Subcutaneous abdominal adipose tissue (tissue), 5 donors: ENCODE results near the gene CD79A.

ENCODE experiments used
- H3K27ac ChIP-seq: one replicate; pipeline ENCODE4 v1.7.0; 2013; ENCODE audit warnings: low read depth, mild to moderate bottlenecking, inconsistent platforms, low read length, moderate library complexity
- H3K27me3 ChIP-seq, 5 donors: one replicate each; pipeline ENCODE4 v1.7.0; 2013; ENCODE audit warnings: low read length in 5 of 5, inconsistent platforms in 1 of 5; ENCODE audit not compliant: control insufficient read depth in 5 of 5, insufficient read depth in 4 of 5
- H3K36me3 ChIP-seq, 5 donors: one replicate each; pipeline ENCODE4 v1.7.0; 2013; ENCODE audit warnings: low read length in 5 of 5; ENCODE audit not compliant: control insufficient read depth in 5 of 5, insufficient read depth in 5 of 5
- H3K4me1 ChIP-seq, 5 donors: one replicate each; pipeline ENCODE4 v1.7.0; 2013; ENCODE audit warnings: low read length in 5 of 5, mild to moderate bottlenecking in 3 of 5, moderate library complexity in 1 of 5; ENCODE audit not compliant: control insufficient read depth in 5 of 5, insufficient read depth in 5 of 5
- H3K4me3 ChIP-seq, 5 donors: one replicate each; pipeline ENCODE4 v1.7.0; 2013; ENCODE audit warnings: low read length in 5 of 5, low read depth in 1 of 5
- H3K9ac ChIP-seq, 5 donors: one replicate each; pipeline ENCODE4 v1.7.0; 2013; ENCODE audit warnings: low read length in 5 of 5, mild to moderate bottlenecking in 4 of 5, moderate library complexity in 3 of 5
- H3K9me3 ChIP-seq, 5 donors: one replicate each; pipeline ENCODE4 v1.7.0; 2013; ENCODE audit warnings: low read length in 5 of 5; ENCODE audit not compliant: control insufficient read depth in 5 of 5
- donor health status: healthy.
- donor health status: healthy.
- donor health status: healthy.
- donor health status: healthy.
- donor health status: healthy.

Gene CD79A

DNA sequence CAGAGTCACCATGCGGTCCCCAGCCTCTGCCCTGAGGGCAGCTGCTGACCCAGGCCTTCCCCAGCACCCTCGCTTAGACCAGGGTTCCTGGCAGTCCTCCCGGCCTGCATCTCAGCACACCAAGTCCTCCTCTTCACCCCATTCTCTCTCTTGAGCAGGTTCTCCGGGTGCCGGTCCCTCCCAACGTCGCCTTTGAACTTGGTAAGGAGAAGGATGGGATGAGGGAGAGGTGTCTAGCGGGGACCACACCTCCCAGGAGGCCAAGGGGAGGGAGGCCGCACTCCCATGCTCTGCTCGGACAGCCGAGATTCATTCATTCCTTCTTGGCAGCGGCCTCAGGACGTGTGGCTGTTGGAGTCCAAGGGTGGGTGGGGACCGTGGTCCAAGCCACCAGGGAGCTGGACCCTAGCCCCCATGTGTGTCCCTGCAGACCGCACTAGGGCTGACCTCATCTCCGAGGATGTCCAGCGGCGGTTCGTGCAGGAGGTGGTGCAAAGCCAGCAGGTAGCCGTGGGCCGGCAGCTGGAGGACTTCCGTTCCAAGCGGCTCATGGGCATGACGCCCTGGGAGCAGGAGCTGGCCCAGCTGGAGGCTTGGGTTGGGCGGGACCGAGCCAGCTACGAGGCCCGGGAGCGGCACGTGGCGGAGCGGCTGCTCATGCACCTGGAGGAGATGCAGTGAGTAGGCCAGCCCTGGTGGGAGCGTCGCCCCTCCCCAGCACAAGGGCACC lies 15.3 kb downstream of the CD79A start:
- peaks cover 0 to 7% (median 2%) of the 10 kb centered on the region in 5 donors for H3K4me1 ChIP-seq
- no peak overlapping the region for H3K9ac ChIP-seq
- no peaks in the 10 kb centered on the region for H3K27me3 ChIP-seq
- peaks cover 0 to 84% (median 56%) of the 10 kb centered on the region in 5 donors for H3K36me3 ChIP-seq
- no peaks in the 10 kb centered on the region for H3K9me3 ChIP-seq
- H3K4me3 ChIP-seq: no peak overlapping the region
- H3K27ac ChIP-seq: no peak overlapping the region

GRCh38 chr19:41893899-41894298 lies 16.8 kb downstream of the CD79A start:
- peaks cover 0 to 87% (median 62%) of the 10 kb centered on the region in 5 donors for H3K36me3 ChIP-seq
- no peaks in the 10 kb centered on the region for H3K27me3 ChIP-seq
- H3K4me1 ChIP-seq: peaks cover 0 to 3% (median 0%) of the 10 kb centered on the region in 5 donors
- H3K9ac ChIP-seq: no peak overlapping the region
- H3K9me3 ChIP-seq: no peaks in the 10 kb centered on the region
- H3K27ac ChIP-seq: no peak overlapping the region
- H3K4me3 ChIP-seq: no peak overlapping the region

DNA sequence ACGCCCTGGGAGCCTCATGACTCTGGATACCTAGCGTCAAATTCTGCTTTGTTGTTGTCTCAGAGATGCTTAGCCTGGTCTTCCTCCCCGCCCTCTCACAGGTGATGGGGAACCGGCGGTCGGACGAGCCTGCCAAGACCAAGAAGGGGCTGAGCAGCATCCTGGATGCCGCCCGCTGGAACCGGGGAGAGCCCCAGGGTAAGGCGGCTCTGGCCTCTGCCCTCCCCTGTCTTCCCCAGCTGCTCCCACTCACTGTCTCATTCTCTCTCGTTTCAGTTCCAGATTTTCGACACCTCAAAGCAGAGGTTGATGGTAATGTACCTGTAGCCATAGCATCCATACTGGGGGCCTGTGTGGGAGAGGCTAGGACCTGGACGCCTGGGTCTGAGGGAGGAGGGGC lies 17.3 kb downstream of the CD79A start:
- Histone ChIP-seq H3K4me3 (no peak overlapping the region), H3K27me3 (no peaks in the 10 kb centered on the region), H3K27ac (no peak overlapping the region), H3K4me1 (peaks cover 0 to 3% (median 0%) of the 10 kb centered on the region in 5 donors), H3K9ac (no peak overlapping the region), H3K9me3 (no peaks in the 10 kb centered on the region), H3K36me3 (peaks cover 0 to 86% (median 61%) of the 10 kb centered on the region in 5 donors)

DNA sequence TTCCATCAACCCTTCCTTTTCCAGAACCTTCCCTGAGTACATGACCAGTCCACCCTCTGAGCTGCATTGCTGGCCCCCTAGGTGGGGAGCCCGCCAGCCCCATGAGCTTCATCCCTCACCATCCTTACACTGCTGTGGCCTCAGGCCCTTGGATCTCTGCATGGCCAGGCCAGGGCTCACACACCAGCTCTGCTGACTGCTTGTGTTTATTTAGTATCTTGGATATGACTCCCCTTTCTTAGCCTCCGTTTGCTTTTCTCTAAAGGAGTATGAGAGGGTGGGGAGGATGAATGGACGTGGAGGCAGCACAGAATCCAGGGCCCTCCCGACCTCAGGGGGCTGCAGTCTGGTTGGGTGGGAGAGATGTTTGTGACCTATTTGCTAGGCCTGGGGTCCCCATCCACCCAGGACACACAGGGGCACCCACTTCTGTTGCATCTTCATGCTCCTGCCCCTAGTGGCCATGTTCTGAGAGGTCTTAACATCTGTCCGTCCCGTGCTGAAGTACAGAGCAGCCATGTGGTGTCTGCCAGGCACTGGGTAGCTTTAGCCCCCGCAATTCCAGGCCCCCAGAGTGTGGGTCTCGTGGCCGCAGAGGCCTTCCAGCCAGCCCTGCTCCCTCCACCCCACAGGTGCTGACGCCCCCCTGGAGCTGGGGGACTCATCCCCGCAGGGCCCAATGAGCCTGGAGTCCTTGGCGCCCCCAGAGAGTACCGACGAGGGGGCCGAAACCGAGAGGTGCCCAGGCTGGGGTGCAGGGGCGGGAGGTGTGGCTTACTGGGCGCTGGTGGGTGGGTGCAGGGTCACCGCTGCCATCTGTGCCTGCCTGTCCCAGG lies 18.9 kb downstream of the CD79A start:
- Histone ChIP-seq H3K27ac (no peak overlapping the region), H3K4me1 (peaks cover 0 to 3% (median 0%) of the 10 kb centered on the region in 5 donors), H3K4me3 (no peak overlapping the region), H3K36me3 (peaks cover 3 to 88% (median 67%) of the 10 kb centered on the region in 5 donors), H3K9me3 (no peaks in the 10 kb centered on the region), H3K9ac (peak overlapping the region in 1 of 5 donors; percentile 35), H3K27me3 (no peaks in the 10 kb centered on the region)

GRCh38 chr19:41896581-41896942 lies 19.5 kb downstream of the CD79A start:
- H3K9ac ChIP-seq: no peak overlapping the region
- peaks cover 0 to 3% (median 0%) of the 10 kb centered on the region in 5 donors for H3K4me1 ChIP-seq
- H3K27me3 ChIP-seq: no peaks in the 10 kb centered on the region
- H3K36me3 ChIP-seq: peaks cover 3 to 87% (median 70%) of the 10 kb centered on the region in 5 donors
- H3K9me3 ChIP-seq: no peaks in the 10 kb centered on the region
- no peak overlapping the region for H3K4me3 ChIP-seq
- no peak overlapping the region for H3K27ac ChIP-seq

- peaks cover 0 to 3% (median 0%) of the 10 kb centered on the region in 5 donors for H3K4me1 ChIP-seq
- peaks cover 3 to 87% (median 72%) of the 10 kb centered on the region in 5 donors for H3K36me3 ChIP-seq
- H3K4me3 ChIP-seq: no peak overlapping the region
- no peak overlapping the region for H3K27ac ChIP-seq
- no peaks in the 10 kb centered on the region for H3K27me3 ChIP-seq
- no peak overlapping the region for H3K9ac ChIP-seq
- no peaks in the 10 kb centered on the region for H3K9me3 ChIP-seq
Observed at GRCh38 chr19:41897181-41897580, 20.1 kb downstream of the CD79A start.

- Histone ChIP-seq H3K27ac (no peak overlapping the region), H3K9ac (peak overlapping the region in 1 of 5 donors; percentile 13), H3K4me1 (peaks cover 0 to 3% (median 0%) of the 10 kb centered on the region in 5 donors), H3K9me3 (no peaks in the 10 kb centered on the region), H3K4me3 (no peak overlapping the region), H3K36me3 (peaks cover 3 to 87% (median 72%) of the 10 kb centered on the region in 5 donors), H3K27me3 (no peaks in the 10 kb centered on the region)
Observed at GRCh38 chr19:41897820-41898219, 20.7 kb downstream of the CD79A start.

DNA sequence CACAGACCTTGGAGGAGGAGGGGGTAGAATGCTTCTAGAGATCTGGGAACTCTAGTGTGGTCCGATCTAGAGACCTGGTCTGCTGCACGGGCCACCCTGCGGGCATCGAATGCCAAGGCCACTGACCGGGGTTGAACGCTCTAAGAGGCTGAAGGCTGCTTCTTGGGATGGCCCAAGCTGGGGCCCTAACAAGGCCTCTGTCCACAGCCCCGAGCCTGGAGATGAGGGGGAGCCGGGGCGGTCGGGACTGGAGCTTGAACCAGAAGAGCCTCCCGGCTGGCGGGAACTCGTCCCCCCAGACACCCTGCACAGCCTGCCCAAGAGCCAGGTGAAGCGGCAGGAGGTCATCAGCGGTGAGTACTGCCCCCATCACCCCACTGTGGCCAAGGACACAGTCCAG lies 21.2 kb downstream of the CD79A start:
- H3K27me3 ChIP-seq: no peaks in the 10 kb centered on the region
- no peak overlapping the region for H3K27ac ChIP-seq
- peaks cover 0 to 3% (median 0%) of the 10 kb centered on the region in 5 donors for H3K4me1 ChIP-seq
- H3K4me3 ChIP-seq: no peak overlapping the region
- H3K36me3 ChIP-seq: peaks cover 3 to 88% (median 73%) of the 10 kb centered on the region in 5 donors
- H3K9me3 ChIP-seq: no peaks in the 10 kb centered on the region
- peak overlapping the region in 1 of 5 donors; percentile 13 for H3K9ac ChIP-seq

- H3K9me3 ChIP-seq: no peaks in the 10 kb centered on the region
- peaks cover 3 to 94% (median 82%) of the 10 kb centered on the region in 5 donors for H3K36me3 ChIP-seq
- H3K27ac ChIP-seq: no peak overlapping the region
- no peaks in the 10 kb centered on the region for H3K27me3 ChIP-seq
- H3K9ac ChIP-seq: no peak overlapping the region
- peaks cover 0 to 3% (median 0%) of the 10 kb centered on the region in 5 donors for H3K4me1 ChIP-seq
- H3K4me3 ChIP-seq: no peak overlapping the region
Observed at GRCh38 chr19:41901707-41902360, 24.8 kb downstream of the CD79A start.
